Sciatic nerve (tissue), 2 donors: ENCODE data around the gene BEX4. TPM values are rescaled to one million over a fixed set of nuclear protein-coding genes. Genes with fewer than 3 reads are reported as not detected.
A peak's percentile ranks its signal among the peaks of the same experiment; 100 is the strongest.
"Not testable (repeated sequence)": the region's sequence is repeated elsewhere in the genome, so short reads cannot be mapped to it uniquely, and the experiment has no call there.

Source experiments
- ATAC-seq: fragments of 200-7000 bp; cut with Tn5 transposase; one replicate; pipeline ENCODE4 v1.9.1; 2020; ENCODE audit warnings: mild to moderate bottlenecking, moderate library complexity
- DNase-seq: peaks from one replicate; pipeline ENCODE4 v3.0.0-alpha.2; 2020; ENCODE audit warnings: low spot score
- intact Hi-C: fragments of 100-400 bp; cut with DNase I; formaldehyde crosslinking; loops from one replicate; pipeline ENCODE4 v1.14.2; 2022
- total RNA-seq: library from RNA; stranded (reverse); fragmentation: NEBNext Ultra II Directional; extraction: Animal tissue kit (Norgen Biotek cat#: 25700); gene quantifications from one replicate; pipeline ENCODE4 v1.2.1, GENCODE V29; 2021
- donor health status: DM: no; HTN: no; CAD: no.
- donor health status: DM: no; HTN: no; CAD: no.

BEX4 gene, protein sequence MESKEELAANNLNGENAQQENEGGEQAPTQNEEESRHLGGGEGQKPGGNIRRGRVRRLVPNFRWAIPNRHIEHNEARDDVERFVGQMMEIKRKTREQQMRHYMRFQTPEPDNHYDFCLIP
- total RNA-seq, result 38.9 TPM

DNA sequence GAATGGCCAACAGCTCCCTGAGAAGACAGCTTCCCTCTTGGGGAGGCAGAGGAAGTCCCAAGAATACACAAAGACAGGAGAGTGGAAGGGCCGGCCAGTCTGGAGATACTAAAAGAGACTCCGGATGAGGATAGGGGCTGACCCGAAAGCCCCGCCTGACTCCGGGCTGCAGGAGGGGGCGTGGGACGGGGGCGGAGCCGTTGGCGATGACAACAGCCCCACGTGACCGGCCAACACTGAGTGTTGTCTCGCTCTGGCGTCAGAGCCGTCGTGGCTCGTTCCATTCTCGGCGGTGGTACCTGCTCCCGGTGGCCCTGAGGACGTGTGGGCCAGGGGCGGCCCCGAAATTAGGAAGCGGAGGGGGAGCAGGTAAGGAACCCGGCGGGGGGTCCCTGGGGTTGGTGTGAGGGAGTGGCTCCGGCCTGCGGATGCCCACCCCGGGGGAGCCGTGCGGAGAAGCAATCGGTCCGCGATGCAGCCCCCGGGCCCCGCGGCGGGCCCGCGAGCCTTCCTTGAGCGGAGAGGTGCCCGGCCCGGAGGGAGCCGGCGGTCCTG, at the start of gene BEX4:
BEX4 (plus strand) TSS at position 239 of the 555 bp plus-strand sequence. CDS start 1,046 bp downstream, outside the sequence.
- ATAC-seq, result peak; percentile 99
- intact Hi-C loops, result no loop called here
- peak; percentile 90 for DNase-seq

DNA sequence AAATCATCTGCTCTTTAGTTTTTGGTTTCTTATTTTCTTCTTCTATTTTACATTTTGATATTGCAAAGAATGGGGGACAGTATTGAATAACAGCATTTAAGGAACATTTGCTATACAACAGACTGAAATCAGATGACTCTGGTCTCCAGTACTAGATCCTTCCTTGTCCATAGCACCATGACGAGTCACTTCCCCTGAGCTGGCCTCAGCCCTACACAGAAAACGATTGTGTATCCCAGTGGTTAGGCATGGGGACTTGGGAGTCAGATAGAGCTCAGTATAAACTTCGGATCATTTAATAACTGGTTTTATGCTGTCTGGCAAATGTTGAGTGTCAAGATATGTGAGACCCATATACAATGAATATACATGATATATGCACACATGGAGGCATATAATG, 44.7 kb upstream of the BEX4 start:
- intact Hi-C loops, result no loop called here
- no peak for DNase-seq
- ATAC-seq, result no peak

DNA sequence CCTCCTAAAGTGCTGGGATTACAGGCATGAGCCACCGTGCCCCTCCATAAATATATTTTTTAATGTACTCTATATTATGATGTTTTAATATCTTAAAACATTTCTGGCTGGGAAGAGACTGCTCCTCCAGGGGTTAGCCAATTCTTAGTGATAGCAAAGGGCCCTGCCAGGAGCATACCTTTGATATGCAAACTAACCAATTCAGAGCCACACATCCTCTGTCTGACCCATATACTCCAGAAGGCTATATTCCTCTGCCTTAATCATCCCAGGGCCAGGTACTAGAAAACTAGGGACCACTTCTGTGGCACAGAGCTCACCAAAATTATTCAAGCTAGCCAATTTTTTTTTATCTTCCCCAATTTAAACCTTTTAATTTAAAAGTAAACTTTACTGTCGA, 43.6 kb upstream of the BEX4 start:
- ATAC-seq (no peak), DNase-seq (no peak)

DNA sequence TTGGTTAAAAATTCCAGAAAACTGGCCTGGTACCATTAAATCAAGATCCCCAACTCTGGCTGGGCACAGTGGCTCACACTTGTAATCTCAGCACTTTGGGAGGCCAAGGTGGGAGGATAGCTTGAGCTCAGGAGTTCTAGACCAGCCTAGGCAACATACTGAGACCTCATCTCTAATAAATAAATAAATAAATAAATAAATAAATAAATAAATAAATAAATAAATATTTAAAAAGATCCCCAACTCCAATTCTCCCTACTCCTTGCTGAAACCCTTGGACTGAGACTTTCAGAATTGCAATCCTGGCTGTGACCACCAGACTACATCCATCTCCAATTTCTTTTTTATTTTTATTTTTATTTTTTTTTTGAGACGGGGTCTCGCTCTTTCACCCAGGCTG, 39.7 kb upstream of the BEX4 start:
- not testable (repeated sequence) for ATAC-seq, DNase-seq

More for the DNA sequence above, 43.6 kb upstream of the BEX4 start:
- intact Hi-C loops, result no loop called here

DNA sequence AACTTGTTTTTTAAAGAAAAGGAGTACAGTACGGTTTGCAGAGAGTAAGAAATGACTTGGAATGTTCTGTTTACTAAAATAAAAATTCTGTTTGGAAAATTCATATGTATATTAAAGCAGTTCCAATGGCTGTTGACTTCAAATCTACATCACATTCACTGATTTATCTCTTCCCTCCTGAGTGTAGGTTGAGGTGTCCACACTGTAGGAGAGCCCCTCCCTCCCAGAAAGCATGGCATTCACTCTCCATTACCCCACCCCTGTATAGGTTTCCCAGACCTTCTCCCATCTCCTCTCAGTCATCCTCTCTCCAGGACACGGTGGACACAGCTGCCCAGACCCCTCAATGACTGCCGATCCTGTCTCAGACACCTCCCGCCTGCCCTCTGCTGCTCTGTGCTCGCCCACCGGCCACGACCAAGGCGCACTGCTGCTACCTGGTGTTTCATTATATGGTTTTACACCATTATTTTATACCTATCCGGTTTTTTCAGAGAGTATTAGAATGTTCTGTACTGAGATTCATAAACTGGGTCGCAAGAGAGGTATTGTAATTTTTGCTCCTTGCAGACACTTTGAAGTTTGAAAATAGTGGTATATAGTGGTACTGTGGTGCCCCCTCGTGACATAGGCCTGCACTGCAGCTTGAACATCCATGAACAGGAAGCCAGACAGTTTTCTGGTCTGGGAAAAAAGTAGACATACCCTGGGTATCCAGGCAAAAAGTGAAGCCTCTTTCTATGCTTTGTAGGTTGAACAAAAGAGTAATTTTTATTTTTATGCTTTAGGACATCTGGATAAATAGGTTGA, 38.8 kb upstream of the BEX4 start:
- intact Hi-C loops, result no loop called here
- ATAC-seq (peak; percentile 56), DNase-seq (peak; percentile 76)

More for the DNA sequence above, 39.7 kb upstream of the BEX4 start:
- intact Hi-C loops, result not testable (repeated sequence)

DNA sequence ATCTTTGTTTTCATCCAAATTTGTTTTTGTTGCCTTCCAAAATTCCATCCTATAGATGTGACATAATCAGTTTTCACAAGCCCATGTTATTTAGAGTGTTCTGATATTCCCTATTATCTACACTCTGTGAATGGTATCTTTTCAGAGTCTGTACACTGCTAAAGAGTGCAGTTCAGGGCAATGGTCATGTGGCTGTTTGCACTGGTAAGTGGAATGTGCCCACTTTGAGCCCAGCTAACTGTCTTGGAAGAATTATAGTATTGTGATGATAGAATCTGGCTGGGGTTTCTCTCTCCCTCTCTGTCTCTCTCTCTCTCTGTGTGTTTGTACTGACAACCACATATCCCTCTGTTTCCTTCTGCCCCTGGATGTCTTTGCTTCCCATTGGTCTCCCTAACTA, 37.4 kb upstream of the BEX4 start:
- intact Hi-C loops, result no loop called here
- no peak for DNase-seq
- no peak for ATAC-seq

DNA sequence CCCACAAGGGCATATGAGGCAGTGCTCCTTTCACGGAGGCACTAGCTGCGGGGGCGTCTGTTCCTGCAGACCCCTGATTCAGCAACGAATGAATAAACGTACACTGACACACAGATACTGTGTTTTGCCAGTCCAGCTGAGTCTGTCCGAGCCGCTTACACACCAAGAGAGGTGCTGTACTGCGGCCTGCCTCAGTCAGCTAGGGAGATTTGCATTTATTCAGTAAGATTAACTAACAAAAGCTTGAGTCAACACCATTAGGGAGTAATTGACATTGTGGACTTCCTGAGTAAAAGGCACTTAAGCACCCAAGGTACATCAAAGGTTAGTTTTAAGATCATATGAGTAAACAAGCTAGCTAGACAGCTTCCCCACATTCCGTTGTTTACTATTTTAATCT, 31.0 kb upstream of the BEX4 start:
- DNase-seq (no peak), ATAC-seq (no peak)
- intact Hi-C loops, result no loop called here

DNA sequence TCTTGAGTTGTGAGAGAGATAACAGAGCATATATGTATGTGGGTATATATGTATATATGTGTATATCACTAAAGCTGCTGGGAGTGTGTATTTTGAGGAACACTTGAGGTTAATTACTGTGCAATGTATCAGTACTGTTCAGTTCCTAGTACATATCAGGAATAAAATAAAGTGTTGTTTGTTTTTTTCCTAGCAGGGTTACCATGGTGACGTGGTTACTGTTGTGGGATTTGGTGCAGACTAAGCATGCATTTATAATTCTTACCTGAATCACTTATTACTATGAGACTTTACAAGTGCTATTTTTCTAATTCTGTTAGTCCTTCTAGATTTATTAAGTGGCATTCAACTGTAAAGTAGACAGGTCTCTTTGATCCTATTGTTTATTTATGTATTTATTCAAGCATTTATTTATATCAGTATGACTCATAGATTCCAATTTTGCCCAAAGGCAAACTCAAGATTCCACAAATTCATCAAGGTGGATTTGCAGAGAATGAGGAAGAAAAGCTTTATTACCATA, 26.9 kb upstream of the BEX4 start:
- ATAC-seq, result no peak
- intact Hi-C loops, result no loop called here

DNA sequence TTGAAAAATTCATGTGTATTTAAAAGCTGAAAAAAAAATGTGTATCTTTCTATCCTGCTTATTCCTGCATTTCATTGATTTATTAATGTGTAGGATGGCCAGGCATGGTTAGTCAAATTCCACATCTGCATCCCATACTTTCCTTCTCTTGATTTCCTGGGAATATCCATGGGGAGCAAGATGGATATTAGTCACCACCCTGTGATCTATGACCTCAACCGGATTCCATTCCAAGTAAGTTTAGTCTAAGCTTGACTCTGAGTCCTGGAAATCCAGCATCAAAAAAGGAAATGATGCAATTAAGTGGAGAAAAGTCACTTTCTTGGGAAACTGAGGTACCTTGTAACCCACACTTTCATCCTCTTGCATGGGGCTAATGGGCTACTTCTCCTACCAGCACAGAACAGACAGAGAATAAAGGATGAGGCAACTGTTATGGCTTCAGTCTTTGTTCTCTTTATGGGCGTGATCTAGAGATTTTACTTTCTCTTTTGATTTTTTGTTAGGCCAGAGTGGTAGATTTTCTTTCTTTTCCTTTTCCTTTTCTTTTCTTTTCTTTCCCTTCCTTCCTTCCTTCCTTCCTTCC, 17.1 kb upstream of the BEX4 start:
- no peak for DNase-seq
- intact Hi-C loops, result no loop called here
- ATAC-seq, result no peak

More for the DNA sequence above, 26.9 kb upstream of the BEX4 start:
- DNase-seq, result no peak

DNA sequence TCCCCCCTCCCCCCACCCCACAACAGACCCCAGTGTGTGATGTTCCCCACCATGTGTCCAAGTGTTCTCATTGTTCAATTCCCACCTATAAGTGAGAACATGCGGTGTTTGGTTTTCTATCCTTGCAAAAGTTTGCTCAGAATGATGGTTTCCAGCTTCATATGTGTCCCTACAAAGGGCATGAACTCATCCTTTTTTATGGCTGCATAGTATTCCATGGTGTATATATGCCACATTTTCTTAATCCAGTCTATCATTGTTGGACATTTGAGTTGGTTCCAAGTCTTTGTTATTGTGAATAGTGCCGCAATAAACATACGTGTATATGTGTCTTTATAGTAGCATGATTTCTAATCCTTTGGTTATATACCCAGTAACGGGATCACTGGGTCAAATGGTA, 16.2 kb upstream of the BEX4 start:
- intact Hi-C loops, DNase-seq, ATAC-seq: not testable (repeated sequence)

DNA sequence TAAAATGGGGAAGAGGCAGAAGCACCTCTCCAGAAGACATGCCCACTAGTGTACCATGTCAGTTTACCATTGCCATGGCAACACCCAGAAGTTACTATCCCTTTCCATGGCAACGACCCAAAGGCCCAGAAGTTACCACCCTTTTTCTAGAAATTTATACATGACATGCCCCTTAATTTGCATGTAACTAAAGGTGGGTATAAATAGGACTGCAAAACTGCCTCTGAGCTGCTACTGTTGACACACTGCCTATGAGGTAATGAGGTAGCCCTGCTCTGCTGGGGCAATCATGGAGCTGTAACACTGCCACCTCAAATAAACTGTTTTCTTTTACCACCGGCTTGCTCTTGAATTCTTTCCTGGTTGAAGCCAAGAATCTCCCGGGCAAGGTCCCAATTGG, 13.9 kb upstream of the BEX4 start:
- intact Hi-C loops, result no loop called here
- no peak for DNase-seq
- no peak for ATAC-seq

DNA sequence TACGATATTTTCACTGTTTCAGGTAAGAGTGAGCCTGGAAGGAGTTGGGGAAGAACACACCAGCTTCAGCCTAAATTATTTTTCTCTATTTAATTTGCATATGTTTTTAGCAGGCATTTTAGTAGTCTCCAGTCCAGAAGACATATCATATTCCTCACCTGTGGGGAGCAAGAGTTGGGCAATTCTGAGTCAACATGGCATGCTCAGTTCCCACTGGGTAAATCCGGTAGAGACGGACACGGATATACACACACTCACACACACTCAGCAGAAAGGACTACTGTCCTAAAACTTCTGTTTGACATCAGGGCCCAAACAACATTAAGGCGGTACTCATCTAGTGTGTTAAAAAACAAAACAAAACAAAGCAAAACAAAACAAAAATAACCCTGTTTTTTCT, 4.9 kb upstream of the BEX4 start:
- no peak for DNase-seq
- ATAC-seq, result no peak
- intact Hi-C loops, result no loop called here

DNA sequence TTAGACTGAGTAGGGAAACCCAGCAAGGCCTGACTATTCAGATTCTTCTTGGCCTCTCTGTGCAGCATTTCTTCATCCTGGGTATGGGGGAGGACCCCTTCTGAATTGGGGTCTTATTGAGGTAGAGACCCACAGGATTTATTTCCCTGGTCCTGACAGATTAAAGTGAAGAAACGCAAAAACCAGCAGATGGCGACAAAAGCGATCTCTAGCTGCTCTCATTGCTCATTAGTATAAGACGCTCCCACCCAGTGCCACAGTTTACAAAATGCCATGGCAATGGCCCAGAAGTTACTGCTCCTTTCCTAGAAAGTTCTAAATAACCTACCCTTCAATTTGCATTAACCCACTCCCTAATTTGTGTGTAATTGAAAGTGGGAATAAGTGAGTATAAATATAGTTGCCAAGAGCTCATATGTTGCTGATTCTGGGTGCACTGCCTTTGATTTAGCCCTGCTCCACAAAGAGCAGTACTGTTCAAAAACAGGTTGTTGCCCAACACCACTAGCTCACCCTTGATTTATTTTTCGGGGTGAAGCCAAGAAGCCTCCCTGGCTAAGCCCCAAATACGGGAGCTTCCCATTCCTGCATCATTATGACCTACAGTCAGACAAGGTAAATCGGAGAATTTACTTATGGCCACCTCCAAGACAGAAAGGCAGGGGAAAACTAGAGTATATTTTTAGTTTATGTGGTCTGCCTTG, 3.7 kb upstream of the BEX4 start:
- DNase-seq (no peak), ATAC-seq (peak; percentile 37)
- intact Hi-C loops, result no loop called here

DNA sequence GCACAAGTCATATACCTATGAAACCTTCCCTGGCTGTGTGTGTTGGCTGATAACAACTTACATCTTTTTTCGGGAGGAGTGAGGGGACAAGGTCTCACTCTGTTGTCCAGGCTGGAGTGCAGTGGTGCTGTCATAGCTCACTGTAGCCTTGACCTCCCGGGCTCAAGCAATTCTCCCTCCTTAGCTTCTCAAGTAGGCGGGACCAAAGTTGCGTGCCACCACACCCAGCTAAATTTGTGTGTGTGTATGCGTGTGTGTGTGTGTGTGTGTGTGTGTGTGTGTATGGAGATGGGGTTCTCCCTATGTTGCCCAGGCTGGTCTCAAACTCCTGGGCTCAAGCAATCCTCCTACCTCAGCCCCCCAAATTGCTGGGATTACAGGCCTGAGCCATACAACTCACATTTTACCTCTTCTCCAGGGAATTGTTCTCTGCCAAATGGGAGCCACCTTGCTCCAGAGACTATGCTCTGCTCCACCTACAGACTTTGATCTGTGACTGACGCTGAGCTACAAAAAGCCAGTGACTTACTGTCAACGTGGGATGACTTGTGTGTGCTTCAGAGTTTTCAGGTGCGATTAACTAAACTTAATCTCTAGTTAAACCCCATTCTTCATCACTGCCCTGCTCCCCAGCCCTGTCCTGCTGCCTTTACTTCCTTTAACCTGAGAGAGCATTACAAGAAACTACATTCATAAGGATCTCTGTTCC, 2.0 kb upstream of the BEX4 start:
- intact Hi-C loops, result no loop called here
- ATAC-seq (no peak), DNase-seq (no peak)

DNA sequence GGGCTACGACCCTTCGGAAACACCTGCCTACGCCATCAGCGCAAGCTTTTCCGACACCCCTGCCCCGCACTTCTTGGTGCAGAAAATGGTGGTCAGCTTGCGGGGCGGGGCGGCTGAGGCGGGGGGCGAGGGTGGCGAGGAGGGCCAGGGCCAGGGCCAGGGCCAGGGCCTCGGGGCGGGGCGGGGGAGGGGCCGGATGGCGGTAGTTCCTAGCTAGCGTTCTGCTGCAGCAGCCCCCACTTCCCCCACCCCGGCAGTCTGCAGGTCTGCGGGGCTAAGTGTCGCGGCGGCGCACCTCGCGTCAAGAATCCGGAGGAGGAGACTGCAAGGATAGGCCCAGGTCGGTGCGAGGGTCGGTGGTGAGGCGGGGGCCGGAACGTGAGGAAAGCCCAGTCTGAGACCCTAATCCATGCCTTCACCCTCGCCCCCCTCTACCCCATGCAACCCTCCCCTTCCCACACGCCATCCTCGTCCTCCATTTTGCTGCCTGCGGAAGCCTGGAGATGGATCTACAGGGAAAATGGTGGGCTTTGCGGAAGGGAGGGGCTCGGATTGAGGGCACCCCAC, 600 bp downstream of the BEX4 start:
- no peak for DNase-seq
- ATAC-seq, result peak; percentile 53
- intact Hi-C loops, result no loop called here

DNA sequence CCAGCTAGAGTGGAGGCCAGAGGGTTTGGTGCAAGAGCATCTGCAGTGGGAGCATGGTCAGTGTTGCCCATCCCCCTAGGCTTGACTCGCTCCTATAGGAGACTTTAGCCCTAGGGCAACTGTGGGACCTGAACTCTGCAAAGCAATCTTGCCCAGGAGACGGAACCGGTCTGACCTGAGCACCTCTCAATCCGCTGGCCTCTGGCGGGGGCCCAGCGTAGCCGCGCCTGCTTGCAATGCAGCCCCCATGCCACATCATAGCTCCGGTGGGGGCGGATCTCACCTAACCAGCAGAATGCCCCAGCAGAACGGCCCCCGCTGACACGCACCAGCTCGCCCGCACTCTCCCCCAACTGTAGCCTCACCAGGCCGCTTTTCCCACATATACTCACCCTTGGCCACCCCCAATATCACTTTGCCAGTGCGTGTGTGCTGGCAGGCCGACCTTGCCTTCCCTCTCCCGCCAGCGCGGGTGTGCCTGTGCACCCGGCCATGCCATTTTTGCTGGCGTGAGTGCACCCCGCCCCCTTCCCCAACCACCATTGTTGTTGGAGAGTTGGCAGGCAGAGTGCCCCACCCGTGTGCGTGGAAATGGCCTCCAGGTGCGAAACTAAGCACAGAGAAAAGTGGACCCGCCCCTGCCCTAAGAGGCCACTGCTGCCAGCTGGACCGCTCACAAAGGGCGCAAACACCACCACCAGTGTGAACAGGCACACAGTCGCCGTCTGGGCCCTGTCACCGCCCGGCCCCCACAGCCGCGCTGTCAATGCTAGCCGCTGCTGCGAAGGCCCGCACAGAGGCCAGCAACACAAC, 5.8 kb downstream of the BEX4 start:
- DNase-seq, result no peak
- intact Hi-C loops, result no loop called here
- peak; percentile 30 for ATAC-seq

DNA sequence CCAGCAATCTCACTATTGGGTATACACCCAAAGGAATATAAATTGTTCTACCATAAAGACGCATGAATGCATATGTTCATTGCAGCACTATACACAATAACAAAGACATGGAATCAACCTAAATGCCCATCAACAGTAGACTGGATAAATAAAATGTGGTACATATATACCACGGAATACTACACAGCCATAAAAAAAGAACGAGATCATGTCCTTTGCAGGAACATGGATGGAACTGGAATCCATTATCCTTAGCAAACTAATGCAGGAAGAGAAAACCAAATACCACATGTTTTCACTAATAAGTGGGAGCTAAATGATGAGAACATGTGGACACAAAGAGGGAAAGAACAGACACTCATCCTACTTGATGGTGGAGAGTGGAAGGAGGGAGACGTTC, 11.0 kb downstream of the BEX4 start:
- DNase-seq, intact Hi-C loops, ATAC-seq: not testable (repeated sequence)

DNA sequence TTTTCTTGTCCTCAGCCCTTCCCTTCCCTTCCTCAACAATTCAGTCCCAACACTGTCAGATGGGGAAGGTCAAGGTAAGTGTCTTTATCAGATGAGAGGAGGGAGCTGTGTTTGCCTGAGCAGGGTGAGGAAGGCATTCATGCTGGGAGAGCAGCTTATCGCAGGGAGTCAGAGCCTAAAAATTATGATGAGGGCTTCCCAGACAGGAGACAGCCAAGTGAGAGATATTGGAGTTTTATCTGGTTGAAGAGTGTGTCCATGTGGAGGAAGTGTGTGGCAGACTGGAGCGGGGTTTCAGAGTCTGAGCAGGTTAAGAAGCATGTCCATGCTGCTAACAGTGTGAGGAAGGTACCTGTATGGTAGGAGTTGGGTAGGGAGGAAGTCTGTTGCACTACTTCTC, 18.4 kb downstream of the BEX4 start:
- intact Hi-C loops, result no loop called here
- ATAC-seq, result no peak
- DNase-seq, result no peak
